GM23248 (cell line): Measurements from ENCODE around the gene HOXB2. TPM values are rescaled to one million over a fixed set of nuclear protein-coding genes. Genes with fewer than 3 reads are reported as not detected.

Source experiments
- DNase-seq: peaks from one replicate; pipeline ENCODE4 v3.0.0-alpha.2; 2015
- H2AFZ ChIP-seq: fragments of 200-600 bp; sonication (generic); 2 replicates; pipeline ENCODE4 v1.6.1; 2016; ENCODE audit warnings: antibody characterized with exemption
- H3F3A ChIP-seq: fragments of 200-600 bp; sonication (generic); 2 replicates; pipeline ENCODE4 v1.6.1; 2016; ENCODE audit warnings: mild to moderate bottlenecking, antibody characterized with exemption, mixed run types; ENCODE audit not compliant: insufficient read depth
- H3K27ac ChIP-seq: fragments of 200-600 bp; sonication (generic); 2 replicates; pipeline ENCODE4 v1.5.1; 2016; ENCODE audit warnings: mild to moderate bottlenecking
- H3K27me3 ChIP-seq: fragments of 200-600 bp; sonication (generic); replicated peaks from 2 replicates; pipeline ENCODE4 v1.6.1; 2016; ENCODE audit warnings: mild to moderate bottlenecking; ENCODE audit not compliant: insufficient read depth
- H3K36me3 ChIP-seq: fragments of 200-600 bp; sonication (generic); 2 replicates; pipeline ENCODE4 v1.6.1; 2016; ENCODE audit warnings: low read depth, mild to moderate bottlenecking
- H3K4me1 ChIP-seq: fragments of 200-600 bp; sonication (generic); 2 replicates; pipeline ENCODE4 v1.6.1; 2016; ENCODE audit warnings: mild to moderate bottlenecking; ENCODE audit not compliant: insufficient read depth
- H3K4me2 ChIP-seq: fragments of 200-600 bp; sonication (generic); one replicate; pipeline ENCODE4 v1.6.1; 2016; ENCODE audit warnings: mild to moderate bottlenecking; ENCODE audit not compliant: unreplicated experiment
- H3K4me3 ChIP-seq: fragments of 200-600 bp; sonication (generic); 2 replicates; pipeline ENCODE4 v1.5.1; 2016; ENCODE audit warnings: mild to moderate bottlenecking
- H3K79me2 ChIP-seq: fragments of 200-600 bp; sonication (generic); 2 replicates; pipeline ENCODE4 v1.6.1; 2016; ENCODE audit warnings: mild to moderate bottlenecking; ENCODE audit not compliant: insufficient read depth
- H3K9ac ChIP-seq: fragments of 200-600 bp; sonication (generic); 2 replicates; pipeline ENCODE4 v1.6.1; 2016; ENCODE audit warnings: mild to moderate bottlenecking
- H3K9me2 ChIP-seq: fragments of 200-600 bp; sonication (generic); 2 replicates; pipeline ENCODE4 v1.6.1; 2016; ENCODE audit warnings: mixed run types, mild to moderate bottlenecking, moderate library complexity; ENCODE audit not compliant: insufficient read depth
- H3K9me3 ChIP-seq: fragments of 200-600 bp; sonication (generic); one replicate; pipeline ENCODE4 v1.6.1; 2017; ENCODE audit warnings: low read depth
- H4K20me1 ChIP-seq: fragments of 200-600 bp; sonication (generic); 2 replicates; pipeline ENCODE4 v1.6.0; 2016; ENCODE audit not compliant: insufficient read depth
- EZH2 ChIP-seq: fragments of 200-600 bp; sonication (generic); IDR thresholded peaks from 2 replicates; pipeline ENCODE4 v1.6.1; 2018; ENCODE audit warnings: antibody characterized with exemption, mild to moderate bottlenecking; ENCODE audit not compliant: insufficient read depth, poor library complexity, severe bottlenecking
- EZH2phosphoT487 ChIP-seq: fragments of 200-600 bp; sonication (generic); IDR thresholded peaks from 2 replicates; pipeline ENCODE4 v1.6.1; 2018; ENCODE audit warnings: antibody characterized with exemption, moderate library complexity, mild to moderate bottlenecking, low read depth; ENCODE audit not compliant: insufficient read depth
- WGBS, 2 experiments: methylation state at CpG; one replicate each; pipeline ENCODE4 v1.1.6; 2015 to 2017; ENCODE audit warnings: low lambda C conversion rate in 2 of 2, low coverage in 1 of 2; ENCODE audit errors: missing lambda C conversion rate in 2 of 2; 5-methylcytosine and 5-hydroxymethylcytosine counted together
- in situ Hi-C: fragments of 300-500 bp; cut with MboI; formaldehyde crosslinking; loops from 2 replicates; pipeline ENCODE4 v1.15.0; 2020
- polyA plus RNA-seq: library from polyadenylated mRNA; unstranded; fragments of >200 nt; fragmentation: Nextera tagmentation; extraction: Ambion mirVana; gene quantifications from 2 replicates; pipeline ENCODE4 v1.2.1, GENCODE V29; 2016
- total RNA-seq: library from RNA; depleted of rRNA; stranded (reverse); fragments of >200 nt; shearing (Covaris generic); gene quantifications from 2 replicates; pipeline ENCODE4 v1.2.3, GENCODE V29; 2014

Gene HOXB2
- total and polyA plus RNA-seq, 2 experiments from 2014 or later = 12.1 to 25.3 TPM

- WGBS, 2 experiments = 4 to 5% methylated on average over 27 to 48 of the region's 73 CpGs
- TF ChIP-seq EZH2phosphoT487 (no peak), EZH2 (no peak)
- Histone ChIP-seq H3K4me2 (peak overlapping the region; percentile 99), H3K27ac (no peak overlapping the region), H2AFZ (peak overlapping the region; percentile 92), H4K20me1 (no peaks in the 10 kb centered on the region), H3F3A (no peaks in the 10 kb centered on the region), H3K9ac (peak overlapping the region; percentile 82), H3K4me3 (peak overlapping the region; percentile 82), H3K36me3 (no peaks in the 10 kb centered on the region), H3K27me3 (no peaks in the 10 kb centered on the region), H3K4me1 (no peaks in the 10 kb centered on the region), H3K9me3 (no peaks in the 10 kb centered on the region), H3K9me2 (no peaks in the 10 kb centered on the region), H3K79me2 (peaks cover 86% of the 10 kb centered on the region)
- DNase-seq = peak; percentile 73
- in situ Hi-C loops = no loop called here
These were observed 19.5 kb upstream of the HOXB2 start for GRCh38 chr17:48564188-48565021.

- Histone ChIP-seq H3K27ac (no peak overlapping the region), H2AFZ (0 out of 2 replicates have a peak overlapping the region, but pooled peaks have one; percentile 52), H3K9me2 (no peaks in the 10 kb centered on the region), H3K9me3 (no peaks in the 10 kb centered on the region), H3K79me2 (peaks cover 86% of the 10 kb centered on the region), H3K27me3 (no peaks in the 10 kb centered on the region), H3F3A (no peaks in the 10 kb centered on the region), H3K36me3 (no peaks in the 10 kb centered on the region), H3K4me2 (peak overlapping the region; percentile 99), H3K9ac (peak overlapping the region; percentile 82), H4K20me1 (no peaks in the 10 kb centered on the region), H3K4me1 (no peaks in the 10 kb centered on the region), H3K4me3 (peak overlapping the region; percentile 82)
- WGBS, 2 experiments = 16 to 35% methylated on average over 3 to 10 of the region's 10 CpGs
- no peak for TF ChIP-seq EZH2
- no peak for TF ChIP-seq EZH2phosphoT487
- in situ Hi-C loops = no loop called here
- no peak for DNase-seq
These were observed 18.9 kb upstream of the HOXB2 start for GRCh38 chr17:48563867-48564187.

- Histone ChIP-seq H4K20me1 (no peaks in the 10 kb centered on the region), H3K79me2 (peaks cover 85% of the 10 kb centered on the region), H3K9me2 (no peaks in the 10 kb centered on the region), H3K9me3 (no peaks in the 10 kb centered on the region), H2AFZ (no peak overlapping the region), H3K27ac (no peak overlapping the region), H3K4me1 (no peaks in the 10 kb centered on the region), H3K27me3 (no peaks in the 10 kb centered on the region), H3K4me2 (peak overlapping the region; percentile 99), H3K36me3 (no peaks in the 10 kb centered on the region), H3K9ac (peak overlapping the region; percentile 82; the same call in 1 of the 2 replicates), H3F3A (no peaks in the 10 kb centered on the region), H3K4me3 (peak overlapping the region; percentile 82)
- no peak for DNase-seq
- in situ Hi-C loops = no loop called here
- WGBS, 2 experiments = 89 to 97% methylated on average over 6 of the region's 6 CpGs
- TF ChIP-seq EZH2 (no peak), EZH2phosphoT487 (no peak)
These were observed 18.5 kb upstream of the HOXB2 start for GRCh38 chr17:48563385-48563838.

- H3K9me2 ChIP-seq = no peaks in the 10 kb centered on the region
- TF ChIP-seq EZH2phosphoT487 = no peak
- no peak for TF ChIP-seq EZH2
- no peaks in the 10 kb centered on the region for H3F3A ChIP-seq
- no peak overlapping the region for H3K4me2 ChIP-seq
- H3K36me3 ChIP-seq = no peaks in the 10 kb centered on the region
- no peaks in the 10 kb centered on the region for H3K9me3 ChIP-seq
- H4K20me1 ChIP-seq = no peaks in the 10 kb centered on the region
- H3K4me1 ChIP-seq = no peaks in the 10 kb centered on the region
- H2AFZ ChIP-seq = no peak overlapping the region
- H3K27me3 ChIP-seq = no peaks in the 10 kb centered on the region
- H3K27ac ChIP-seq = no peak overlapping the region
- WGBS, 2 experiments = 61% methylated on average over 5 of the region's 5 CpGs
- in situ Hi-C loops = no loop called here
- DNase-seq = no peak
- no peak overlapping the region for H3K9ac ChIP-seq
- peaks cover 84% of the 10 kb centered on the region for H3K79me2 ChIP-seq
- H3K4me3 ChIP-seq = no peak overlapping the region
These were observed 18.0 kb upstream of the HOXB2 start for GRCh38 chr17:48562934-48563333.
